Measurements from ENCODE around the gene SPOCK3.
"Not testable (repeated sequence)": the region's sequence is repeated elsewhere in the genome, so short reads cannot be mapped to it uniquely, and the experiment has no call there.

Gene SPOCK3

DNA sequence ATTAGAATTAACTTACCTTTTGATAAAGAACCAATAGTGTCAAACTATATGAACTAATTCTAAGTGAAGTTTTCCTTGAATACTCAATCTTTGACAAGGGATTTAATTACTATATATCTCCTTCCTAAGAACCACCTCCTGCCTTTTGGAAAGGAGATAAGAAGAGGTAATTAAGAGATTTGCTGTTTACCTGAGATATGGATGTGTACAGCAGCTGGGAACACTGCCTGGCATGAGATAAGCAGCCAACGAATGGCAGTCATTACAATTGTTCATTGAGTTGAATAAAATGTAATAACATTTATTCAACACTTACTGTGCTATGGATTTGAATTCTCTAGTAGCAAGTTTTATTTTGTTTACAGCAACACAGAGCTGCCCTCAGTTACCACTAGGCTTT, 407.1 kb downstream of the SPOCK3 start:
- DNase-seq, result no peak

DNA sequence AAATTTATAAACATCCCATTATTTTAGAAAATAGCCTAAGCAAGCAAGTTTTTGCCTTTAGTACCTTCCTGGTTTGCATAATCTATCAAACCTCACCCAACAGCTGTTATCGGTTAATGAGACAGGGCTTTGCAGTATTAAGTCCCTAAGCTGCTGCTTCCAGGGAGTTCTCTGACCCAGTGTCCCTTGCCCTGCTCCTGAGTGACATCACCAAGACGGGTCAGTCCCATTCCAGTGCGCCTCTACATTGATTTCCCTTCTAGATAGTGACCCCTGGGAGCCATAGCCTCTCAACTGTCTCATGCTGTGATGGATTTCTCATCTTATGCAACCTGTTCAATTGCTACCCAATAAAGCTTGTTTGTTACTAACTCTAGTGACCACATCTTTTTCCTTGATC, 410.4 kb downstream of the SPOCK3 start:
- DNase-seq, result no peak

DNA sequence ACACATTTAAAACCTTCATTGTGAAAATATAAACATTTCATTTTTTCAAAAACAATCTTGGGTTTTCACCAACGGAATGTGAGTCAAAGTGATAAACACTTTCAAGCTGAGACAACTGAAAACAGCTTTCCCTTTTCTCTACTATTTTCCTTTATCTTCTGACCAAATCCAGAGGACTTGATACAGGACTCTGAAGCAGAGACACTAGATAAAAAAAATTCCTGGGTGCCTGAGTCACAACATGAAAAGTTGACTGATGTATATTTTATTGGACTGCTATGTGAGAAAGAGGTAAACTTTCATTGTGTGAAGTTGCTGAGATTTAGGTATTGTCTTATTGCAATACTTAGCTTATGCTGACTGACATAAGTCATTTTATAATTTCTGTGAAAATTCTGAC, 411.2 kb downstream of the SPOCK3 start:
- no peak for DNase-seq

DNA sequence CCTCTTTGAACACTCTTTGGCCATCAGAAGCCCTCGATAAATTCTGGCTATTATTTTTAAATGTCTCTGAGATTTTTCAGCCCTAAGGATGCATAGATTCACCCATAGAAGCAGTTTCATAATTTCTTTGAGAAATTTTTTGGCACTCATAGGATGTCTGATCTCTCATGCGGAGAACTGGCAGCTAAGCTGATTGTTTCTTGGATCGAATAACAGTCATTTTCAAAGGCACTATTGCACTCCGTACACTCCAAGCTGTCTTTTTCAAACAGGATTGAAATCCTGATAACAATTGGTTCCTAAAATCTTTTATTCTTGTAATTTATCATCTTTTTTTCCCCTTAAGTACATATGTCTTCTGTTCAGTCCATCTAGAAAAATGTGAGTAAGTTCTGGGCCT, 411.9 kb downstream of the SPOCK3 start:
- no peak for DNase-seq

DNA sequence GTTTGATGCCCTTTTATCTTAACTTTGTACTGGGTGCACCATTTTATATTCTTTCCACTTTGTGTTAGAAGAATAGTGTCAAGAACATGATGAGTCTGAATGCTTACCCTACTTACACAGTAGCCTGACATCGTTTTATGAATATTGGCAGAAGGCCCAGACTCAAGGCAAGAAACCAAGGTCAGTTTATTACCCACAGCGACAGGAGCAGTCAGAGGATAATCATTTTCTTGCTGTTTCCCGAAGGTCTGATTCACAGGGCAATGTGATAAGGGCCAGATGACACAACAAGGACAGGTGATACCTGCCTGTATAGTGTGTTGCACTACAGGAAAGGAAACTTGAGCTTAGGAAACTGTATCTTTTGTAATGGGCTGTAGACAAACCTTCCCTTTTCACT, 417.4 kb downstream of the SPOCK3 start:
- DNase-seq, result peak in 1 of 58 donors; percentile 18

DNA sequence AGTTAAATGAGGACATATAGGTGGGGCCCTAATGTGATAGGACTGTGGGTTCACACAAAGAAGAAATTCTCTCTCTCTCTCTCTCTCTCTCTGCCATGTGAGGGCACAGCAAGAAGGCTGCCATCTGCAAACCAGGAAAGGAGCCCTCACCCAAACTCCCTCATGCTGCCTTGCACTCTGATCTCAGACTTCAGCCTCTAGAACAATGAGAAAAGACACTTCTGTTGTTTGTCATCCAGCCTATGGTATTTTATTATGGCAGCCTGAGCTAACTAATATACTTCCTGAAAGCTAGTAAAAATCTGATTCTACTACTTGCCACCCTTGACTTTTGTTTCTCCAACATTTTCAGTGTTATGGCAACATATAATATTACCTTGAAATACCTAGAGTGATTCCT, 425.9 kb downstream of the SPOCK3 start:
- no peak for DNase-seq

DNA sequence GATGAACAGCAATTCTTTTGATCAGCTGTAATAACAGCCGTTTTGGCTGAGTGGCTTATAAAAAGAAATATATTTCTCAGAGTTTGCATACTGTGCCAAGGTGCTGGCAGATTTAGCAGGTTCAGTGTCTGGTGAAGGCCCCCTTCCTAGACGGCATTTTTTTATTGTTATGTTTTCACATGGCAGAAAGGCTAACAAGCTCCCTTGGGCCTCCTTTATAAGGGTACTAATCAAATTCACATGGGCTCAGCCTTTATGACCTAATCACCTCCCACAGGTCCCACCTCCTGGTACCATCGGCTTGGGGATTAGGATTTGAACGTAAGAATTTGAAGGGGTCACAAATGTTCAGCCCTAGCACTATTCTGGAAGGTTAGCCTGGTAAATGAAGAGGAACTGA, 431.9 kb downstream of the SPOCK3 start:
- DNase-seq, result no peak

DNA sequence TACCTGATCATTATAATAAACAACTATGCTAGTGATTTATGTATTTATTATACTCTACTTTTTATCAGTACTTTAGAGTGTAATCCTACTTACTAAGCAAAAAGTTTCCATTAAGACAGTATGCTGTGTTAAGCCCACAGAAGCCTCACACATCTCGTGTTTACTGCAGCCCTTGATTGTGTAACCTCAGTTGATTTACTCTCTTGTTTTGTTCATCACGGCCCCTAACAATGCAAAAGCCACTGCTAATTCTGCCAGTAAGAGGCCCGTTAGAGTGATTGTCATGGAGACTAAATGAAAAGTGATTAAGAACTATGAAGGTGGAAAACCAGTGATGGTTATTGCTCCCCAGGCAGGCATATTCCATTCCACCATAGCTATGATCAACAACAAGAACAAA, 436.2 kb downstream of the SPOCK3 start:
- DNase-seq, result no peak

DNA sequence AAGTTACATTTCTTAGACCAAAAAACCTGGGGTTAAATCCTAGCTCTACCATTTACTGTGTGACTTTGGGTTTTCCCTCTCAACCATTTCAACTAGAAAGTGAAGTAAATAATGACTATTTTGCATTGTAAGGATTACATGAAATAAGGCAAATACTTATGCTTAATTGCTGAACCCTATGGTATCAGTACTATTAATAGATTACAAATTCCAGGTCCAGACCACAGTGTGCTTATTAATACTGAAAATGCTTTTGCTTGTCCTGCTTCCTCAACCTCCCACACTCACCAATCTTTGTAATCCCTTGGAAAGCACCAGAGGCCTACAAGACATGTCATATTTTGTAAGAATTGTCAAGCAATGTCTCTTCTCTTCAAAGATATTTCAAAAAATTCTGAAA, 456.5 kb downstream of the SPOCK3 start:
- DNase-seq, result no peak

DNA sequence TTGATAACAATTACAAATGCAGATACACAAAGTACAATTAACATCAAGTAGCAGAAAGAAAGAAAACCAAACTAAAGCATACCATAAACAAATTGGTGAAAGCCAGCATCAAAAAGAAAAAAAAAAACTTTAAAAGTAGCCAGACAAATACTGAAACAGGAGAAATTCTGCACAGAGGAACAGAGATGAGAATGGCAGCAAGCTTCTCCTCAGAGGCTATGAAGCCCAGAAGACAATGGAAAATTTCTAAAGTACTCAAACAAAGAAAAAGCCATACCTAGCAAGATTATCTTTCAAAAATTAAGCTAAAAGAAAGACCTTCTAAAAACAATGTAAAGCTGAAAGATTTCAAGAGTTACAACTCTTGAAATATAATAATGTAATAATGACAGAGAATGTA, 471.3 kb downstream of the SPOCK3 start:
- DNase-seq, result no peak

DNA sequence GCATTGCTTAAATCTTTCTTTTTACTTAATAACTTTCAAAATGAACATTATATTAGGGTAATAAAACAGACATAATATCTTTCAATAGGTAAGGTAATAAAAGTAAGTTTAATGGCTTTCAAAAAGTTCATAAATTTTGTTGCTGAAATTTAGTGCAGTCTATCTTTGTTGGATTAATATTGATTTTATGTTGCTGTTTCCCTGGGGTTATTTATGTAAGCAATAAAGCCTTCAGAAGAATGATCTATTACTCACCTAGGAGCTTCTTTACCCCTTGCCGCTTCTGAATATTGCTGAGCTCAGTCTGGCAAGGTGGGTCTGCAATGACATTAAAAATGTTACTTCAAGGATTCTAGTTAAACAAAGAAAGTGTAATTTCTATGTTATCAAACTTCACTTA, 492.6 kb downstream of the SPOCK3 start:
- no peak for DNase-seq

DNA sequence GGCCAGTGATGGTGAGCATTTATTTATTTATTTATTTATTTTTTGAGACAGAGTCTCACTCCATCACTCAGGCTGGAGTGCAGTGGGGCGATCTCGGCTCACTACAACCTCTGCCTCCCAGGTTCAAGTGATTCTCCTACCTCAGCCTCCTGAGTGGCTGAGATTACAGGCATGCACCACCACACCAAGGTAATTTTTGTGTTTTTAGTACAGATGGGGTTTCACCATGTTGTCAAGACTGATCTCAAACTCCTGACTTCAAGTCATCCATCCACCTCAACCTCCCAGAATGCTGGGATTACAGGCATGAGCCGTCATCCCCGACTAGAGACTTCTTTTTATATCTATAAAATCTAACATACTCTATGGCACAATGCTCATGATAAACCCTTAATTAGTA, 495.1 kb downstream of the SPOCK3 start:
- not testable (repeated sequence) for DNase-seq

DNA sequence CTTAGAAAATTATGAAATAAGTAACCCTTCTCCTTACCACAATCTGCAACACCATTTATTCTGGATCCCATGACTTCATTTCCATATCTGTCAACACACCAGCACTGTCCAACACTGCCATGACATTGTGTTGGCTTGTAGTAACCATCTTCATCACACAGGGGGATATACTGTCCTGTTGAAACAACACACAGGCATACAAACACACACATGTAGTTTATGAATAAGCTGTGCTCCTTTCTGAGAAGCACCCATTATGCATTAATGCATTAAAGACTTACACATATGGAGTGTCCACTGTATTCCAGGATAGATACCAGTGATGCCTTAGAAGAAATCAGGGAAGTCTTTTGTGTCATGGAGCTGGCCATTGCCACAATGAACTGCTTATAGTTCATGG, 496.9 kb downstream of the SPOCK3 start:
- DNase-seq, result no peak

DNA sequence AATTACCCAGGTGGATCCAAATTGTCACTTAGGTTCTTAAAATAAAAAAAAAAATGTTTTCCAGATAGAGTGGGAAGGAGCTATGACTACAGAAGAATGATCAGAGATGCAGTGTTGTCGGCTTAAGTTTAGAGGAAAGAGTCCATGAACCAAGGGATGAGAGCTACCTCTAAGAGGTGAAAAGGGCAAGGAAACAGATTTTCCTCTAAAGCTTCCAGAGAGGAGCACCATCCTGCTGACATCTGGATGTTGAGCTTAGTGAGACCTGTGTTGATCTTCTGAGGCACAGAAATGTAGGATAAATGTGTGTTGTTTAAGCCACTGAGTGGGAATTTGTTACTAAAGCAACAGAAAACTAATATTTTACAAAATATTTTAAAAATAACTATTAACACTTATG, 498.7 kb downstream of the SPOCK3 start:
- DNase-seq, result no peak

DNA sequence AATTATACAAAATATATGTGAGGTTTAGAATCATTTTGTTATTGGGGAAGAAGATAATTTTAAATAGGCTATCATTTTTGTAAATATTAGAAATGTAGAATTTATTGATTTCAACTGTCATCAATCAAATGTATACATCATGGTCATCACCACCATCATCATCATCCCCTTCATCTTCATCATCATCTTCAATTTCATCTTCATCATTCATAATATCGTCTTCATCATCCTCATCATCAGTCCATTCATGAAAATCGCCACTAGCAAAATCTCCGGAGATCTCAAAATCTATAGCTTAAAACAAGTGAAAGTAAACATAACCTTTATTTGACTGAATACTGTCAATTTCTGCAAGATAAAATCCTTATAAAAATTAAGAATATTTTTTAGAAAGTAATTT, 499.5 kb downstream of the SPOCK3 start:
- no peak for DNase-seq

DNA sequence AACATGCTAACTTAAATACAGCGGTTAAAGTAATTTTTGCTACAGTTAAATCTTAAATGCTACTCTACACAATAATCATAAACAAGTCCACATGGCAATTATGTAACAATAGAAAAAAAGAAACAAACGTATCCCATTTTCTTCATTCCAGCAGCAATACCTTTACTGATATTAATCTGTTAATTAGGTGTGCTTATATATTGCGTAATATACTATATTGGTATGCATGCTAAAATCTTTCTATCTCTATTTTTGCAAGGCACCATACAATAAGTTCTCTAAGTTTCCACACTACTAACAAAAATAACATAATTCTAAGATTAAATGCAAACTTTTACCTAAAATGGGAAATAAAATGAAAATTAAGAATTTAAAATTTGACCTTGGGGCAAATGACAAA, 500.6 kb downstream of the SPOCK3 start:
- DNase-seq, result no peak

DNA sequence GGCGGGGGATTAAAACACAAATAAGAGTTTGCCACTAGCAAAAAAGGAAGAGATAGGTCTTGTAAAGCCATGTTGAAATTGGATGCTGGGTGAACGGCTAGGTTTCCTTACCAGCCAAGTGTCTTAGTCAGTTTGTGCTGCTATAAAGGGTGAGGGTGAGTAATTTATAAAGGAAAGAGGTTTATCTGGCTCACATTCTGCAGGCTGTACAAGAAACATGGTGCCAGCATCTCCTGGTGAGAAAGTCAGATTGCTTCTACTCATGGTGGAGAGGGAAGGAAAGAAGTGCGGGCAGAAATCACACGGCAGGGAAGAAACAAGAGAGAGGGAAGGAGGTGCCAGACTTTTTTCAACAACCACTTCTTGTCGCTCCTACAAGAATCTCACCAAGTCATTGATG, 507.5 kb downstream of the SPOCK3 start:
- no peak for DNase-seq

DNA sequence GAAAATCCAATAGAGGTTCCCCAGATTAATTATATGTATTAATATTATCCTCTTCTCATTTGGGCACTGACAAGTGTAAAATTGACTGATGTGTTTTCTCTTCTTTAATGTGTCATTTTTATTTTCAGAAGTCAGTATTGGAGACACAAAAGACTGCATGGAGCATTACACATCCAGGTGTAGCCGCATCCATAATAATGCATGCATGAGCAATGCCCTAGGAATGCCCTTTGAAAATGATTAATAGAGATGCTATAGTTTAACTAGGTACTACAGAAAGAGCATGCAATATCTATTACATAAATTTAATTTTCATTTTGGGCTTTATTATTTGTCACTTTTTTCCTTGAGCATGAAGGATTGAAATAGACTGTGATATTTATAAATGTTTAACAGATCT, 509.9 kb downstream of the SPOCK3 start:
- DNase-seq, result no peak

DNA sequence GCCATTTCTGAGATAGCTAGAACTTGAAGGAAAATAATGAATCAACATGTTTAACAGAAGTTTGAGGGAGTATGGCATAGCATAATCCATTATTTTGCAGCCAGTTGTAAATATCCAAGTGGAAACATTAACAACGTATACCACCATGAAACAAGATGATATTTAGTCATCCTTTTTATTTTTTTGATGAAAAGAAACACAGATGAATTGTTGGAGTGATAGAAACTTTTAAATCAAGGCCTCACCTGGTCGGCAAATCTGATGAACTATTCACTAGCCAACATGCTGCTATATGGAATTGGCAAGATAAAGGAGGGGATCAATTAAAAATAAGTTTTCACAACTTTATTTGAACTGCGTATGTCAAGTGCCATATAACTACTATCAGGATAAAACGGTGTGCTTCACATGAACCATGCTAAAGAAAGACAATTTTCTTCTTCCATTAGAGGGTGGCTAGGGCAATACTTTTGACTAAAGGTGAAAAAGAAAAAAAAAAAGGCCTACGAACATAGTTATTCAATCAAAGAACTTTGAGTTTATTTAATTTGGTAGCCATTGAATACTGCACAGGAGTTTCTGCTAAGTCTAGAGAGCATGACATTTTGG, 510.7 kb downstream of the SPOCK3 start:
- DNase-seq, result no peak

DNA sequence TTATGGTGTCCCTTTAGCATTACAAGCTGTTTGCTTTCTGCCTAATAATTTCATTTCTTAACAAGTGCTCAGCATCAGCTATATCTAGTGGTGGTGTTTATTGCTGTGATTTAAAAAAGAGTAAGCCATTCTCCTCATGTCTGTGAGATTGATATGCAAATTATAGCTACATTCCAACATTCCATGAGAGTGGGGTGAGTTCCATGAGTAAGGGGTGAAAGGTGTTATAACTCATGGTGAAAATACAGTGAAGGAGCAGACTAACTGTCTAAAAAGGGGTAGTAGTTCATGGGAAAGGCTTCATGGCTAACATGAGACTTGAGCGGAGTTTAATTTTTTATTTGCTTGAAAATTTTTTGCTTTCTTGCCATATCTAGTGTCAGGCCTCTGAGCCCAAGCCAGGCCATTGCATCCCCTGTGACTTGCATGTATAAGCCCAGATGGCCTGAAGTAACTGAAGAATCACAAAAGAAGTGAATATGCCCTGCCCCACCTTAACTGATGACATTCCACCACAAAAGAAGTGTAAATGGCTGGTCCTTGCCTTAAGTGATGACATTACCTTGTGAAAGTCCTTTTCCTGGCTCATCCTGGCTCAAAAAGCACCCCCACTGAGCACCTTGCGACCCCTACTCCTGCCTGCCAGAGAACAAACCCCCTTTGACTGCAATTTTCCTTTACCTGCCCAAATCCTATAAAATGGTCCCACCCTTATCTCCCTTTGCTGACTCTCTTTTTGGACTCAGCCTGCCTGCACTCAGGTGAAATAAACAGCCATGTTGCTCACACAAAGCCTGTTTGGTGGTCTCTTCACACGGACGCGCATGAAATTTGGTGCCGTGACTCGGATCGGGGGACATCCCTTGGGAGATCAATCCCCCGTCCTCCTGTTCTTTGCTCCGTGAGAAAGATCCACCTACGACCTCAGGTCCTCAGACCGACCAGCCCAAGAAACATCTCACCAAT, 518.3 kb downstream of the SPOCK3 start:
- not testable (repeated sequence) for DNase-seq

DNA sequence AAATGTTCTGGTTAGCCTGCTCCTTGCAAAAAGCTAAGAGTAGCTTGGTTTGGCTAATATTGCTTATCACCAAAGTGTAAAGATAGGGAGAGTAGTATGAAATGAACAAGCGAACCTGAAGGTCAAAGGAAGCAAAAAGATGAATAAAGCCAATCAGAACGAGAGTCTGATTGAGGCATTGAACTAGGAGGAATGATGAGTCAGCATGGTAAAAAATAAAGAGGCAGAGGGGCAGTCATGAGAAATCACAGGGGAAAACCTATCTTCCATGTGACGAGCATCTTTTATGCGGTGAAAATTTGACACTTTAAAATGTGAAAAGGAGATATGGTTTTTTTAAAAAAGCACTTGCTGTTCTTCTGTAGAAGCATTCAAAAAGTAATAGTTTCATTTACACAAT, 533.7 kb downstream of the SPOCK3 start:
- no peak for DNase-seq

DNA sequence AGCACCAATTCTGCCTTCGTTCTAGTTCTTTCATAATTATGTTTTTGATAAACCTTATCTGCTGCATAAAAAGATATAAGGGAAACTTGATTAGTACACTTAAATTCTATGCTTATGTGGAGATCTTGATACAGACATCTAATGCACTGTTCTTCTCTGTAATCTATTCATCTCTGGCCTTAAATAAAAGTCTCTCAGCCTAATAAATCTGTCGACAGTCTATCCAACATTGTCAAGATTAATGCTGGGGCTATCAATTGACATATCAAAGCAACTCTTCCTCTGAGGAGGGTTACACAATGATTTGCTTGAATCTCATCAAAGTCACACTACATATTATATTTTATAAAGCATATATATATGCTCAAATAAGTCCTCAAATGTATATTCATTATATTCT, 545.5 kb downstream of the SPOCK3 start:
- no peak for DNase-seq

DNA sequence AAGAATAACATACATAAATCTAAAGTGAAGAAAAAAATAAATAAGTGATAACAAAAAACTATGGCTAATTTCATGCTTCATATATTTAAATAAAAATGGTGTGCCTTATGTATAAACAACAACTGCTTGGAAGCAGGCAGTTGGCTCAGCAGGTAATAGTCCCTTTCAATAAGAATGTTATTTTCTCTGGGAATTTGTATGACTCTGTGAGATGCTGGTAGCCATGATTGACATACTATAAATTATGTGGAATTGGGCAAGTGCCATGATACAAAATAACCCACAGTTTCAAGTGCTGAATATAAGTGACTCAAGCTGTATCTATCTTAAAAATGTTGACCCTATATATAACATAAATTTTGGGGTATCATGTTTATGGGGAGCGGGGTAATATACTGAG, 546.5 kb downstream of the SPOCK3 start:
- DNase-seq, result no peak

Measured in anterior cingulate cortex (tissue), 58 donors.